Astrocyte of the spinal cord (primary cell): ENCODE data around the gene DHX57.
A peak's percentile ranks its signal among the peaks of the same experiment; 100 is the strongest.

Experiments used
- DNase-seq: peaks from one replicate; pipeline ENCODE4 v3.0.0; 2011; ENCODE audit warnings: low read depth, low spot score
- H3K4me3 ChIP-seq: 2 replicates; pipeline ENCODE4 v1.5.1; 2011; ENCODE audit warnings: low read depth, mild to moderate bottlenecking, low read length, moderate library complexity
- CTCF ChIP-seq: IDR thresholded peaks from 2 replicates; pipeline ENCODE4 v1.5.1; 2012; ENCODE audit warnings: low read depth, mild to moderate bottlenecking, low read length, inconsistent platforms
- in situ Hi-C: cut with HindIII; loops from 2 replicates; pipeline ENCODE4 v1.10.0; 2017; ENCODE audit warnings: low sequenced_read_pairs

Gene DHX57

GRCh38 chr2:38788306-38788705, 87.4 kb downstream of the DHX57 start:
- in situ Hi-C loops, result no loop called here
- peak; percentile 13 for DNase-seq
- TF ChIP-seq CTCF, result no peak
- H3K4me3 ChIP-seq, result no peak overlapping the region

GRCh38 chr2:38783586-38783985, 92.1 kb downstream of the DHX57 start:
- no peak for DNase-seq
- TF ChIP-seq CTCF, result no peak
- H3K4me3 ChIP-seq, result no peak overlapping the region
- in situ Hi-C loops, result no loop called here

GRCh38 chr2:38778687-38779082, 97.0 kb downstream of the DHX57 start:
- DNase-seq, result no peak
- in situ Hi-C loops, result no loop called here
- no peak for TF ChIP-seq CTCF
- peak overlapping the region; percentile 73 for H3K4me3 ChIP-seq

GRCh38 chr2:38776531-38776930, 99.2 kb downstream of the DHX57 start:
- no peak overlapping the region for H3K4me3 ChIP-seq
- in situ Hi-C loops, result no loop called here
- no peak for DNase-seq
- no peak for TF ChIP-seq CTCF

- DNase-seq, result no peak
- in situ Hi-C loops, result no loop called here
- no peak for TF ChIP-seq CTCF
- H3K4me3 ChIP-seq, result no peak overlapping the region
Observed at GRCh38 chr2:38775921-38776225, 99.9 kb downstream of the DHX57 start.

- DNase-seq, result no peak
- no peak for TF ChIP-seq CTCF
- no peak overlapping the region for H3K4me3 ChIP-seq
- in situ Hi-C loops, result no loop called here
Observed at GRCh38 chr2:38775097-38775920, 100.4 kb downstream of the DHX57 start.
